H1 (cell line): ENCODE results near the gene BACE2. TPM values are rescaled to one million over a fixed set of nuclear protein-coding genes. Genes with fewer than 3 reads are reported as not detected.

Experiments used
- CTCF ChIA-PET: fragments of 300-600 bp; sonication (Branson Sonifier 250); formaldehyde crosslinking; loops from one replicate; lab custom pipeline; 2021; ENCODE audit not compliant: partially characterized antibody; lab: Charles Lee
- POLR2A ChIA-PET: fragments of 300-600 bp; sonication (Branson Sonifier 250); formaldehyde crosslinking; loops from one replicate; lab custom pipeline; 2021; ENCODE audit warnings: inconsistent platforms; ENCODE audit not compliant: partially characterized antibody; lab: Charles Lee
- DNase-seq, 2 experiments: peaks; one replicate each; pipeline versions ENCODE4 v3.0.0 to v3.0.0-alpha.2; 2010 to 2022; ENCODE audit warnings: low spot score in 2 of 2, low read depth in 1 of 2, mixed read lengths in 1 of 2
- FAIRE-seq: peaks from 2 replicates; lab custom pipeline; 2011; peaks lifted over from hg19 to GRCh38; lab: Jason Lieb, UNC
- H2AFZ ChIP-seq: 2 replicates; pipeline ENCODE4 v1.8.1; 2012; ENCODE audit warnings: low read length, inconsistent platforms
- H2AK5ac ChIP-seq: 2 replicates; pipeline ENCODE4 v1.6.1; 2013; ENCODE audit warnings: low read depth, low read length
- H2BK120ac ChIP-seq: replicated peaks from 2 replicates; pipeline ENCODE3; 2013; ENCODE audit warnings: low read depth, low read length, inconsistent platforms
- H2BK12ac ChIP-seq: 2 replicates; pipeline ENCODE4 v1.6.1; 2013; ENCODE audit warnings: low read depth, low read length
- H2BK15ac ChIP-seq: 2 replicates; pipeline ENCODE4 v1.6.1; 2013; ENCODE audit warnings: low read length
- H2BK20ac ChIP-seq: 2 replicates; pipeline ENCODE4 v1.6.1; 2013; ENCODE audit warnings: low read length
- H2BK5ac ChIP-seq: 2 replicates; pipeline ENCODE4 v1.6.1; 2013; ENCODE audit warnings: low read depth, low read length
- H3K14ac ChIP-seq: 2 replicates; pipeline ENCODE4 v1.6.1; 2013; ENCODE audit warnings: inconsistent platforms; ENCODE audit not compliant: insufficient read length
- H3K18ac ChIP-seq: 2 replicates; pipeline ENCODE4 v1.6.1; 2013; ENCODE audit warnings: low read length; ENCODE audit errors: extremely low read depth
- H3K23ac ChIP-seq: 2 replicates; pipeline ENCODE4 v1.6.1; 2013; ENCODE audit warnings: inconsistent platforms; ENCODE audit not compliant: insufficient read length
- H3K23me2 ChIP-seq: 2 replicates; pipeline ENCODE4 v1.6.1; 2013; ENCODE audit warnings: low read depth, low read length
- H3K27ac ChIP-seq: 2 replicates; pipeline ENCODE4 v1.6.1; 2011; ENCODE audit warnings: low read depth, low read length, inconsistent platforms
- H3K27me3 ChIP-seq, 4 experiments: replicated peaks in 1 of 4; 1 replicate in 1 of 4; 2 replicates in 3 of 4; pipeline versions ENCODE4 v1.6.1 to v1.8.1; 2011 to 2013; ENCODE audit warnings: low read length in 3 of 4, mild to moderate bottlenecking in 3 of 4, inconsistent platforms in 2 of 4, mixed read lengths in 2 of 4, moderate library complexity in 1 of 4; ENCODE audit not compliant: control insufficient read depth in 3 of 4, insufficient read depth in 3 of 4; ENCODE audit errors: extremely low read depth in 1 of 4
- H3K36me3 ChIP-seq, 4 experiments: 2 replicates each; pipeline versions ENCODE4 v1.6.1 to v1.8.1; 2011 to 2013; ENCODE audit warnings: mild to moderate bottlenecking in 4 of 4, low read length in 3 of 4, moderate library complexity in 2 of 4, control low read depth in 1 of 4, inconsistent platforms in 1 of 4; ENCODE audit not compliant: insufficient read depth in 4 of 4, control insufficient read depth in 2 of 4
- H3K4ac ChIP-seq: replicated peaks from 2 replicates; pipeline ENCODE3; 2013; ENCODE audit warnings: low read length, low read depth, mixed read lengths, inconsistent platforms; ENCODE audit not compliant: insufficient read length
- H3K4me1 ChIP-seq, 4 experiments: replicated peaks in 1 of 4; 1 replicate in 1 of 4; 2 replicates in 3 of 4; pipeline versions ENCODE4 v1.6.1 to v1.8.1; 2011 to 2013; ENCODE audit warnings: low read length in 3 of 4, inconsistent platforms in 2 of 4, mixed read lengths in 1 of 4; ENCODE audit not compliant: insufficient read depth in 4 of 4, control insufficient read depth in 3 of 4
- H3K4me2 ChIP-seq, 2 experiments: 2 replicates each; pipeline versions ENCODE4 v1.6.1 to v1.8.1; 2011 to 2013; ENCODE audit warnings: low read depth in 2 of 2, low read length in 2 of 2, control low read depth in 1 of 2, inconsistent platforms in 1 of 2, mild to moderate bottlenecking in 1 of 2; ENCODE audit not compliant: insufficient read depth in 1 of 2
- H3K4me3 ChIP-seq, 4 experiments: fragments of 200-600, 300-600 bp in 1 of 4; sonication (generic), shearing (Covaris generic), sonication (Bioruptor Twin) in 1 of 4; 2 replicates each; pipeline versions ENCODE4 v1.5.1 to v1.8.1; 2011 to 2016; ENCODE audit warnings: low read length in 4 of 4, low read depth in 3 of 4, control low read depth in 2 of 4, inconsistent platforms in 2 of 4, mild to moderate bottlenecking in 2 of 4, mixed read lengths in 1 of 4, moderate library complexity in 1 of 4; ENCODE audit not compliant: insufficient read depth in 2 of 4; ENCODE audit errors: extremely low read depth in 1 of 4
- H3K56ac ChIP-seq: replicated peaks from 2 replicates; pipeline ENCODE3; 2013; ENCODE audit warnings: low read depth, mild to moderate bottlenecking, mixed read lengths, low read length, inconsistent platforms; ENCODE audit not compliant: insufficient read length
- H3K79me1 ChIP-seq: 2 replicates; pipeline ENCODE4 v1.6.1; 2013; ENCODE audit warnings: low read depth, low read length, control low read depth
- H3K79me2 ChIP-seq, 2 experiments: 2 replicates each; pipeline versions ENCODE4 v1.6.1 to v1.8.1; 2012 to 2013; ENCODE audit warnings: low read length in 2 of 2, mild to moderate bottlenecking in 2 of 2, inconsistent platforms in 1 of 2; ENCODE audit not compliant: insufficient read depth in 2 of 2, control insufficient read depth in 1 of 2
- H3K9ac ChIP-seq, 4 experiments: replicated peaks in 1 of 4; 1 replicate in 1 of 4; 2 replicates in 3 of 4; pipeline versions ENCODE4 v1.6.1 to v1.8.1; 2011 to 2013; ENCODE audit warnings: low read depth in 3 of 4, low read length in 3 of 4, control low read depth in 2 of 4, mild to moderate bottlenecking in 2 of 4, moderate library complexity in 2 of 4, inconsistent platforms in 1 of 4; ENCODE audit errors: extremely low read depth in 1 of 4
- H3K9me3 ChIP-seq, 2 experiments: 2 replicates each; pipeline versions ENCODE4 v1.6.1 to v1.8.1; 2012 to 2013; ENCODE audit warnings: mild to moderate bottlenecking in 2 of 2, moderate library complexity in 2 of 2, control low read depth in 1 of 2, inconsistent platforms in 1 of 2, low read depth in 1 of 2, low read length in 1 of 2, mixed read lengths in 1 of 2; ENCODE audit not compliant: insufficient read depth in 2 of 2
- H4K20me1 ChIP-seq, 2 experiments: replicated peaks in 1 of 2; 2 replicates each; pipeline versions ENCODE3 to v1.8.1; 2011 to 2013; ENCODE audit warnings: inconsistent platforms in 2 of 2, low read length in 2 of 2, mild to moderate bottlenecking in 1 of 2; ENCODE audit not compliant: insufficient read depth in 2 of 2, control insufficient read depth in 1 of 2
- H4K5ac ChIP-seq: 2 replicates; pipeline ENCODE4 v1.6.1; 2013; ENCODE audit warnings: low read length, low read depth, mixed read lengths, inconsistent platforms; ENCODE audit not compliant: insufficient read length
- H4K8ac ChIP-seq: 2 replicates; pipeline ENCODE4 v1.8.0; 2013; ENCODE audit warnings: mild to moderate bottlenecking, moderate library complexity, low read length, inconsistent platforms; ENCODE audit not compliant: insufficient read depth; ENCODE audit errors: extremely low read depth
- H4K91ac ChIP-seq: replicated peaks from 2 replicates; pipeline ENCODE3; 2013; ENCODE audit warnings: low read length, mixed read lengths, inconsistent platforms; ENCODE audit not compliant: insufficient read length
- BCL11A ChIP-seq, 2 experiments: IDR thresholded peaks; one replicate each; pipeline ENCODE4 v1.6.1; 2011; ENCODE audit warnings: low read depth in 2 of 2, low read length in 2 of 2, mild to moderate bottlenecking in 2 of 2
- CEBPB ChIP-seq: IDR thresholded peaks from 2 replicates; pipeline ENCODE4 v1.6.1; 2012; ENCODE audit warnings: low read depth, low read length
- EGR1 ChIP-seq: IDR thresholded peaks from 2 replicates; pipeline ENCODE4 v1.6.1; 2011; ENCODE audit warnings: low read depth, low read length, borderline replicate concordance
- EZH2 ChIP-seq: fragments of 200-600 bp; sonication (generic); IDR thresholded peaks from 2 replicates; pipeline ENCODE4 v1.7.1; 2012; ENCODE audit warnings: low read depth, mild to moderate bottlenecking, moderate library complexity, low read length, inconsistent platforms; ENCODE audit not compliant: severe bottlenecking
- RAD21 ChIP-seq, 2 experiments: IDR thresholded peaks in 1 of 2; conservative IDR thresholded peaks in 1 of 2; 2 replicates each; pipeline ENCODE4 v1.6.1; 2011; ENCODE audit warnings: low read depth in 2 of 2, low read length in 2 of 2, improper control_type of control experiment in 1 of 2, inconsistent platforms in 1 of 2, mild to moderate bottlenecking in 1 of 2, moderate library complexity in 1 of 2
- RXRA ChIP-seq: IDR thresholded peaks from 2 replicates; pipeline ENCODE4 v1.6.1; 2011; ENCODE audit warnings: low read depth, mild to moderate bottlenecking, low read length, moderate library complexity; ENCODE audit not compliant: insufficient read depth
- SP1 ChIP-seq: IDR thresholded peaks from 2 replicates; pipeline ENCODE4 v1.6.1; 2011; ENCODE audit warnings: low read depth, low read length
- SRF ChIP-seq: IDR thresholded peaks from 2 replicates; pipeline ENCODE4 v1.6.1; 2011; ENCODE audit warnings: mild to moderate bottlenecking, low read depth, low read length, moderate library complexity
- SUZ12 ChIP-seq: fragments of 200-600 bp; sonication (generic); IDR thresholded peaks from 2 replicates; pipeline ENCODE4 v1.6.1; 2012; ENCODE audit warnings: mild to moderate bottlenecking, inconsistent platforms, low read length, moderate library complexity, mixed read lengths
- WGBS, 2 experiments: shearing (Covaris generic) in 1 of 2; methylation state at CpG; one replicate each; pipeline versions ENCODE4 v1.1.6 to v1.1.7; 2013 to 2015; ENCODE audit warnings: low lambda C conversion rate in 2 of 2, mixed read lengths in 2 of 2, inconsistent platforms in 1 of 2, low coverage in 1 of 2, missing lambda C conversion rate in 1 of 2; ENCODE audit not compliant: insufficient replicate concordance in 2 of 2, insufficient coverage in 1 of 2, insufficient read length in 1 of 2; ENCODE audit errors: extremely low coverage in 1 of 2, missing lambda C conversion rate in 1 of 2; 5-methylcytosine and 5-hydroxymethylcytosine counted together
- polyA plus RNA-seq, 7 experiments: library from polyadenylated mRNA; depleted of rRNA in 3 of 7; stranded (reverse) in 5 of 7; unstranded in 2 of 7; fragments of >200 nt in 5 of 7; fragments of 200-250 nt in 2 of 7; gene quantifications; 1 replicate in 5 of 7; 2 replicates in 1 of 7; 4 replicates in 1 of 7; pipeline versions ENCODE4 v1.2.1 to v1.2.3, GENCODE V29; 2011 to 2013; ENCODE audit warnings: missing spikeins in 2 of 7, mixed read lengths in 2 of 7
- total RNA-seq: library from RNA; stranded (reverse); fragmentation: NEBNext Ultra II Directional; extraction: Animal tissue kit (Norgen Biotek cat#: 25700); gene quantifications from 2 replicates; pipeline ENCODE4 v1.2.1, GENCODE V29; 2021
- TF ChIP-seq, protein P1 (sequence below): IDR thresholded peaks from 2 replicates; pipeline ENCODE4 v1.6.1; 2012; ENCODE audit warnings: low read length, inconsistent platforms

BACE2 gene
- total and polyA plus RNA-seq, 2 of the 8 experiments (the other 6 are each of a cell fraction or from before 2014, with no cell fraction given) = 8.1 to 10.9 TPM

DNA sequence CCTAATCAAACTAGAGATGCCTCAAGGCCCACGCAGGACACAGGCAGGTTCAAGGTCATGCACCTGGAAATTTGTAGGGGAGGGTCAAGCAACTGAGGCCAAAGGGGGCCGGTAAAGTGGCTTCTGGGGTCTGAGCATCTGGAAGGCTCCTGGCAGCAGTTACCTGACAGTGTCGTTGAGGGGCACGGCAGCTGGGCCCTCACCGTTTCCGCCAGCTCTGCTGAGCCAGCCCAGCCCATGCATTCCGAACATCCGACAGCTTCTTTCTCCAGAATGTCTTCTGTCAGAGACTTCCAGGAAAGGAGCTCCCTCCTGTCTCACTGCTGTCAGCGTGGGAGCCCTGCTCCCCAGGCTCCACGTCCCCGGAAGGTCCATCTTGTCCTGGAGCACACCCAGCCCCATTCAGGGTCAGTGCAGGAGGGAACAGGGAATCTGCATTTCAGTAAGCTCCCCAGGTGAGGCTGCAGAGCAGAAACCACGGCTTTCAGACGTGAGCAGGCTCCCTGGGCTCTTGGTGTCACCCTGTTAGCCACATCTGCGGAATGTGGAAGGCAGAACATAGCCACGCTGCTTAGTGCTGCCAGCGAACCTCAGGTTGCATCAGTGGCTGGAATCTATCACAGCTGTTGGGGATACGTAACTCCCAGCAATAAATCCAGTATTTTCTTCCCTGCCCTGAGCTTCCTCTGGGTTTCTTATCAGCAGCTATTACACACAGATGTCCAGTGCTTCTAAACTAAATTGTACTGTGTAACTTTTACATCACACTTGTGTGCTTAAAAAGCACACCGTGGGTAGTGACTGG lies 112.4 kb downstream of the BACE2 start:
- no peak for FAIRE-seq
- POLR2A ChIA-PET = no interaction called here
- 90% methylated on average over 18 of the region's 18 CpGs; no CpG with 5 or more reads in 1 of the 2 experiments for WGBS, 2 experiments
- TF ChIP-seq SRF (no peak), EGR1 (no peak), RXRA (no peak), SP1 (no peak), BCL11A (IDR thresholded peaks at IDR 0.05; ENCODE audit: low read depth in 2 of 2, low read length in 2 of 2) (no peak), CEBPB (no peak), RAD21 (IDR thresholded peaks at IDR 0.05 in 1 of 2, conservative IDR thresholded peaks at IDR 0.05 in 1 of 2; ENCODE audit: low read depth in 2 of 2, low read length in 2 of 2) (no peak), EZH2 (no peak), SUZ12 (no peak)
- TF ChIP-seq, protein P1, sequence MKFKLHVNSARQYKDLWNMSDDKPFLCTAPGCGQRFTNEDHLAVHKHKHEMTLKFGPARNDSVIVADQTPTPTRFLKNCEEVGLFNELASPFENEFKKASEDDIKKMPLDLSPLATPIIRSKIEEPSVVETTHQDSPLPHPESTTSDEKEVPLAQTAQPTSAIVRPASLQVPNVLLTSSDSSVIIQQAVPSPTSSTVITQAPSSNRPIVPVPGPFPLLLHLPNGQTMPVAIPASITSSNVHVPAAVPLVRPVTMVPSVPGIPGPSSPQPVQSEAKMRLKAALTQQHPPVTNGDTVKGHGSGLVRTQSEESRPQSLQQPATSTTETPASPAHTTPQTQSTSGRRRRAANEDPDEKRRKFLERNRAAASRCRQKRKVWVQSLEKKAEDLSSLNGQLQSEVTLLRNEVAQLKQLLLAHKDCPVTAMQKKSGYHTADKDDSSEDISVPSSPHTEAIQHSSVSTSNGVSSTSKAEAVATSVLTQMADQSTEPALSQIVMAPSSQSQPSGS = no peak

More for the DNA sequence above, 112.4 kb downstream of the BACE2 start:
- Histone ChIP-seq H2BK5ac (no peak overlapping the region), H3K4ac (no peak overlapping the region), H3K79me2 (no peaks in the 10 kb centered on the region), H3K23me2 (no peaks in the 10 kb centered on the region), H4K5ac (no peak overlapping the region), H3K36me3 (no peaks in the 10 kb centered on the region), H3K23ac (no peak overlapping the region), H3K14ac (no peak overlapping the region), H2BK12ac (no peak overlapping the region), H3K27ac (no peak overlapping the region), H2BK15ac (no peak overlapping the region), H3K27me3 (no peaks in the 10 kb centered on the region), H2BK20ac (no peak overlapping the region), H2AK5ac (no peak overlapping the region), H3K56ac (no peak overlapping the region), H3K79me1 (no peaks in the 10 kb centered on the region), H3K9me3 (no peaks in the 10 kb centered on the region), H4K8ac (no peak overlapping the region), H3K4me2 (no peak overlapping the region), H2BK120ac (no peak overlapping the region), H3K18ac (no peak overlapping the region), H3K9ac (no peak overlapping the region), H4K20me1 (no peaks in the 10 kb centered on the region), H3K4me1 (peaks cover 0 to 3% (median 1%) of the 10 kb centered on the region in 4 experiments; a peak in 1 of 7 replicates), H2AFZ (no peak overlapping the region), H3K4me3 (no peak overlapping the region), H4K91ac (no peak overlapping the region)
- CTCF ChIA-PET = interaction anchor here (0.7 to 5.1 kb wide), 9 partner anchors 10 to 332 kb away, joined by 3 to 35 read pairs (median 3); no protein-coding TSS in a partner anchor
- DNase-seq = no peak
